A549 (cell line): ENCODE data around the gene CIB4. TPM values are rescaled to one million over a fixed set of nuclear protein-coding genes. Genes with fewer than 3 reads are reported as not detected.

Experiments used
- ATAC-seq, 2 experiments: fragments of 200-7000 bp in 1 of 2; fragments of >200 bp in 1 of 2; cut with Nextera tagmentation in 1 of 2; cut with Tn5 transposase in 1 of 2; 3 replicates each; pipeline versions ENCODE4 v1.8.0 to v1.9.1; 2018 to 2020; ENCODE audit warnings: mild to moderate bottlenecking in 1 of 2, moderate library complexity in 1 of 2
- CTCF ChIA-PET: fragments of 300-600 bp; sonication (Branson Sonifier 250); formaldehyde crosslinking; extraction: SDS; loops from one replicate; lab custom pipeline; 2021; ENCODE audit warnings: antibody characterized with exemption, inconsistent platforms; lab: Yijun Ruan, JAX
- POLR2A ChIA-PET: fragments of 350-600 bp; formaldehyde crosslinking; extraction: SDS; loops from one replicate; lab custom pipeline; 2021; ENCODE audit warnings: antibody characterized with exemption, inconsistent platforms; lab: Yijun Ruan, JAX
- DNase-seq, 2 experiments: peaks; one replicate each; pipeline versions ENCODE4 v3.0.0 to v3.0.0-alpha.2; 2011 to 2016; ENCODE audit warnings: low read depth in 1 of 2, low spot score in 1 of 2
- FAIRE-seq: peaks from 2 replicates; lab custom pipeline; 2011; peaks lifted over from hg19 to GRCh38; lab: Jason Lieb, UNC
- H3K27ac ChIP-seq, 2 experiments: fragments of >200 bp; sonication (Bioruptor Twin); formaldehyde crosslinking; 3 replicates each; pipeline ENCODE4 v1.5.1; 2016 to 2017
- H3K4me1 ChIP-seq: fragments of >200 bp; sonication (Bioruptor Twin); formaldehyde crosslinking; 3 replicates; pipeline ENCODE4 v1.6.1; 2016
- H3K4me2 ChIP-seq: fragments of >200 bp; sonication (Bioruptor Twin); formaldehyde crosslinking; 3 replicates; pipeline ENCODE4 v1.6.1; 2016
- H3K4me3 ChIP-seq: fragments of >200 bp; sonication (Bioruptor Twin); formaldehyde crosslinking; 3 replicates; pipeline ENCODE4 v1.5.1; 2016
- H3K9me3 ChIP-seq: fragments of >200 bp; sonication (Bioruptor Twin); formaldehyde crosslinking; 3 replicates; pipeline ENCODE4 v1.6.1; 2016
- BCL3 ChIP-seq: fragments of >200 bp; sonication (Bioruptor Twin); formaldehyde crosslinking; IDR thresholded peaks from 3 replicates; pipeline ENCODE4 v1.6.1; 2016
- CBX8 ChIP-seq: fragments of 200-600 bp; sonication (generic); IDR thresholded peaks from 2 replicates; pipeline ENCODE4 v1.6.1; 2016
- CHD4 ChIP-seq: fragments of 200-600 bp; sonication (generic); IDR thresholded peaks from 2 replicates; pipeline ENCODE4 v1.6.1; 2016; ENCODE audit warnings: antibody characterized with exemption, mild to moderate bottlenecking, borderline replicate concordance
- HDAC2 ChIP-seq: fragments of 200-600 bp; sonication (generic); IDR thresholded peaks from 2 replicates; pipeline ENCODE4 v1.6.1; 2016
- HEYL ChIP-seq: fragments of 250-450 bp; sonication (Bioruptor Pico); IDR thresholded peaks from 2 replicates; pipeline ENCODE4 v1.8.0; 2021; ENCODE audit warnings: mild to moderate bottlenecking, moderate library complexity
- HOXB5 ChIP-seq: fragments of 250-450 bp; sonication (Bioruptor Pico); IDR thresholded peaks from 2 replicates; pipeline ENCODE4 v1.5.0; 2020; ENCODE audit warnings: mild to moderate bottlenecking, moderate library complexity
- KDM1A ChIP-seq: fragments of 200-600 bp; sonication (generic); IDR thresholded peaks from 2 replicates; pipeline ENCODE4 v1.6.1; 2016; ENCODE audit warnings: low read depth, mild to moderate bottlenecking
- MAZ ChIP-seq: fragments of 150-350 bp; IDR thresholded peaks from 2 replicates; pipeline ENCODE4 v1.6.1; 2014; ENCODE audit warnings: antibody characterized with exemption, low read depth, low read length, borderline replicate concordance
- MYC ChIP-seq: IDR thresholded peaks from 2 replicates; pipeline ENCODE4 v1.6.1; 2012; ENCODE audit warnings: mild to moderate bottlenecking, inconsistent platforms, low read length, improper control_type of control experiment, borderline replicate concordance
- NPAS2 ChIP-seq: fragments of 250-450 bp; sonication (Bioruptor Pico); IDR thresholded peaks from 2 replicates; pipeline ENCODE4 v1.8.0; 2022; ENCODE audit warnings: mild to moderate bottlenecking, moderate library complexity, borderline replicate concordance
- POLR2A ChIP-seq: IDR thresholded peaks from 2 replicates; pipeline ENCODE4 v1.6.1; 2012; ENCODE audit warnings: mild to moderate bottlenecking, low read length
- POLR2AphosphoS2 ChIP-seq: conservative IDR thresholded peaks from 2 replicates; pipeline ENCODE4 v1.6.1; 2012; ENCODE audit warnings: low read length, improper control_type of control experiment, inconsistent platforms
- REST ChIP-seq: fragments of 200-600 bp; sonication (generic); IDR thresholded peaks from 2 replicates; pipeline ENCODE4 v1.6.1; 2016; ENCODE audit warnings: antibody characterized with exemption, mild to moderate bottlenecking, moderate library complexity
- RNF2 ChIP-seq: fragments of 200-600 bp; sonication (generic); IDR thresholded peaks from 2 replicates; pipeline ENCODE4 v1.6.1; 2016; ENCODE audit warnings: low read depth, mild to moderate bottlenecking, antibody characterized with exemption, moderate library complexity, borderline replicate concordance
- SREBF2 ChIP-seq: fragments of 450-650 bp; IDR thresholded peaks from 2 replicates; pipeline ENCODE4 v1.6.1; 2014; ENCODE audit warnings: mild to moderate bottlenecking, moderate library complexity
- ZNF302 ChIP-seq: fragments of 250-450 bp; sonication (Bioruptor Pico); IDR thresholded peaks from 2 replicates; pipeline ENCODE4 v1.9.0; 2021; ENCODE audit warnings: inconsistent platforms, mild to moderate bottlenecking, moderate library complexity
- ZSCAN20 ChIP-seq: fragments of 250-450 bp; sonication (Bioruptor Pico); IDR thresholded peaks from 2 replicates; pipeline ENCODE4 v1.8.0; 2022; ENCODE audit warnings: mild to moderate bottlenecking, moderate library complexity
- WGBS: methylation state at CpG from one replicate; pipeline ENCODE4 v1.1.6; 2017; ENCODE audit errors: missing lambda C conversion rate; 5-methylcytosine and 5-hydroxymethylcytosine counted together
- polyA plus RNA-seq, 4 experiments: library from polyadenylated mRNA; depleted of rRNA in 3 of 4; stranded (reverse); fragments of >200 nt; fragmentation: RNase III in 1 of 4; extraction: RNeasy Plus Mini Kit Qiagen cat#74134 plus additional on column Dnase treatment in 1 of 4; gene quantifications; 2 replicates in 3 of 4; 3 replicates in 1 of 4; pipeline ENCODE4 v1.2.3, GENCODE V29; 2011 to 2017
- TF ChIP-seq, protein P1 (sequence below): fragments of 250-450 bp; sonication (Bioruptor Pico); IDR thresholded peaks from 2 replicates; pipeline ENCODE4 v1.5.0; 2020; ENCODE audit warnings: low read depth, mild to moderate bottlenecking, moderate library complexity
- TF ChIP-seq, protein P2 (sequence below): fragments of 250-450 bp; sonication (Bioruptor Pico); IDR thresholded peaks from 2 replicates; pipeline ENCODE4 v1.5.0; 2021; ENCODE audit warnings: mild to moderate bottlenecking, moderate library complexity, borderline replicate concordance

Gene CIB4
- polyA plus RNA-seq, 2 of the 4 experiments (the other 2 are of a cell fraction), result 0.30 to 1.0 TPM

GRCh38 chr2:26535663-26536275 lies 105.4 kb downstream of the CIB4 start:
- ChIA-PET CTCF (interaction anchor here (1.7 to 1.9 kb wide), 3 partner anchors 32 to 209 kb away, joined by 5 to 6 read pairs (median 6); no protein-coding TSS in a partner anchor), POLR2A (no interaction called here)
- Histone ChIP-seq H3K4me2 (no peak overlapping the region), H3K9me3 (no peaks in the 10 kb centered on the region), H3K4me3 (no peak overlapping the region)
- ATAC-seq, result no peak
- 61% methylated on average over 8 of the region's 8 CpGs for WGBS
- no peak for DNase-seq
- TF ChIP-seq CBX8, result no peak
- TF ChIP-seq, all 56 proteins: peak for 0
- FAIRE-seq, result no peak
- H3K4me1 ChIP-seq, result no peaks in the 10 kb centered on the region
- H3K27ac ChIP-seq, result no peak overlapping the region

- CTCF ChIA-PET, result interaction anchor here (0.6 to 1.9 kb wide), 4 partner anchors 31 to 210 kb away, joined by 3 to 6 read pairs (median 6); no protein-coding TSS in a partner anchor
- H3K4me3 ChIP-seq, result no peak overlapping the region
- DNase-seq (no peak), FAIRE-seq (no peak), ATAC-seq (no peak)
- 66% methylated on average over 13 of the region's 13 CpGs for WGBS
- POLR2A ChIA-PET, result no interaction called here
- no peaks in the 10 kb centered on the region for H3K9me3 ChIP-seq
- no peak for TF ChIP-seq SREBF2
- TF ChIP-seq MAZ, result no peak
- TF ChIP-seq ZSCAN20, result no peak
- TF ChIP-seq BCL3, result no peak
- TF ChIP-seq NPAS2 (CRISPR knock-in tag), result no peak
- no peak for TF ChIP-seq HOXB5 (CRISPR knock-in tag)
- no peak for TF ChIP-seq POLR2A
- no peak for TF ChIP-seq CHD4
- TF ChIP-seq ZNF302, result no peak
- TF ChIP-seq REST, result no peak
- TF ChIP-seq KDM1A, result no peak
- no peak for TF ChIP-seq MYC
- no peak for TF ChIP-seq POLR2AphosphoS2
- no peak for TF ChIP-seq HDAC2
- no peak overlapping the region for H3K27ac ChIP-seq
- no peaks in the 10 kb centered on the region for H3K4me1 ChIP-seq
- no peak overlapping the region for H3K4me2 ChIP-seq
Measured at GRCh38 chr2:26534865-26535662, 106.1 kb downstream of the CIB4 start.

DNA sequence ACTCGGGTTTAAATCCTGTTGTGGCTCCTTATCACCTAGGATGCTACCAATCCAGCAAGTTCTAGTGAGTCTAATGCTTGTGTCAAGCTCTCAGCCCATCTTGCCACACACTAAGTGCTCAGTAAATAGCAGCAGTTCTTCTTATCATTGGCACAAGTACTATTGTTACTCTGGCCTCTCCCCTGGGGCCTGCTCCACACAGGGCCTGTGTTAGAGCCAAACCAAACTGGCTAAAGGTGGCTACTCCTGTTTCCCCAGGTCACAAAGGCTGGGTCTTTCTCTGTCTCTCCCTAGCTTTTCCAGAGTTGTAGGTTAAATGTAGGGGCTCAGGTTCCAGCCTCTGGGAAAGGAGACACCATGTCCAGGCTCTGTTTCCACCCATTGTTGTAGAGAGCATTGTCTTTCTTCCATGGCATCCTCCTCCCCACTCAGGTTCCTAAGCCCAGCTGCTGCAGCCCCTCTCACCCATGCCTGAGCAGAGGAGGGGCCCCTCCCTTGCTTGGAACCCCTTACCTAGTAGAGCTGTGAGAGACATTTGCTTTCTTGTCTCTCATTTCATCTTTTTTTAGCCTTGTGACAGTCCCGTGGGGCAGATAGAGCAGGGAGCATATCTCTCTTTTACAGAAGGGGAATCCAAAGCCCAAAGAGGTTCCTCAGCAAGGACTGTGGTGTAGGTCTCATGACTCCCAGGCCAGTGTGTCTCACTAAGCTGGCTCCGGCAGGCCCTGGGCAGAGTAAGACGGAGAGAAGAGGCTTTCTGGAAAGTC lies 106.9 kb downstream of the CIB4 start:
- Histone ChIP-seq H3K9me3 (no peaks in the 10 kb centered on the region), H3K4me2 (no peak overlapping the region), H3K27ac (no peak overlapping the region), H3K4me1 (no peaks in the 10 kb centered on the region), H3K4me3 (no peak overlapping the region)
- WGBS, result 63% methylated on average over 4 of the region's 4 CpGs
- FAIRE-seq (no peak), DNase-seq (no peak), ATAC-seq (no peak)
- POLR2A ChIA-PET, result no interaction called here
- TF ChIP-seq, protein P1, sequence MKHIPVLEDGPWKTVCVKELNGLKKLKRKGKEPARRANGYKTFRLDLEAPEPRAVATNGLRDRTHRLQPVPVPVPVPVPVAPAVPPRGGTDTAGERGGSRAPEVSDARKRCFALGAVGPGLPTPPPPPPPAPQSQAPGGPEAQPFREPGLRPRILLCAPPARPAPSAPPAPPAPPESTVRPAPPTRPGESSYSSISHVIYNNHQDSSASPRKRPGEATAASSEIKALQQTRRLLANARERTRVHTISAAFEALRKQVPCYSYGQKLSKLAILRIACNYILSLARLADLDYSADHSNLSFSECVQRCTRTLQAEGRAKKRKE (CRISPR knock-in tag), result no peak
- TF ChIP-seq, protein P2, sequence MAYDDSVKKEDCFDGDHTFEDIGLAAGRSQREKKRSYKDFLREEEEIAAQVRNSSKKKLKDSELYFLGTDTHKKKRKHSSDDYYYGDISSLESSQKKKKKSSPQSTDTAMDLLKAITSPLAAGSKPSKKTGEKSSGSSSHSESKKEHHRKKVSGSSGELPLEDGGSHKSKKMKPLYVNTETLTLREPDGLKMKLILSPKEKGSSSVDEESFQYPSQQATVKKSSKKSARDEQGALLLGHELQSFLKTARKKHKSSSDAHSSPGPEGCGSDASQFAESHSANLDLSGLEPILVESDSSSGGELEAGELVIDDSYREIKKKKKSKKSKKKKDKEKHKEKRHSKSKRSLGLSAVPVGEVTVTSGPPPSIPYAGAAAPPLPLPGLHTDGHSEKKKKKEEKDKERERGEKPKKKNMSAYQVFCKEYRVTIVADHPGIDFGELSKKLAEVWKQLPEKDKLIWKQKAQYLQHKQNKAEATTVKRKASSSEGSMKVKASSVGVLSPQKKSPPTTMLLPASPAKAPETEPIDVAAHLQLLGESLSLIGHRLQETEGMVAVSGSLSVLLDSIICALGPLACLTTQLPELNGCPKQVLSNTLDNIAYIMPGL (CRISPR knock-in tag), result no peak
- TF ChIP-seq HEYL (CRISPR knock-in tag) (no peak), MYC (no peak), RNF2 (no peak)
- CTCF ChIA-PET, result interaction anchor here (1.7 to 5.3 kb wide), 5 partner anchors 12 to 211 kb away, joined by 4 to 29 read pairs (median 6); no protein-coding TSS in a partner anchor
